Activated CD4-positive, alpha-beta T cell treated with anti-CD3 and anti-CD28 coated beads for 1 hour (primary cell): ENCODE results near the gene HUNK.

ENCODE experiments used
- DNase-seq: peaks from one replicate; pipeline ENCODE4 v3.0.0-alpha.2; 2020

Gene HUNK

DNA sequence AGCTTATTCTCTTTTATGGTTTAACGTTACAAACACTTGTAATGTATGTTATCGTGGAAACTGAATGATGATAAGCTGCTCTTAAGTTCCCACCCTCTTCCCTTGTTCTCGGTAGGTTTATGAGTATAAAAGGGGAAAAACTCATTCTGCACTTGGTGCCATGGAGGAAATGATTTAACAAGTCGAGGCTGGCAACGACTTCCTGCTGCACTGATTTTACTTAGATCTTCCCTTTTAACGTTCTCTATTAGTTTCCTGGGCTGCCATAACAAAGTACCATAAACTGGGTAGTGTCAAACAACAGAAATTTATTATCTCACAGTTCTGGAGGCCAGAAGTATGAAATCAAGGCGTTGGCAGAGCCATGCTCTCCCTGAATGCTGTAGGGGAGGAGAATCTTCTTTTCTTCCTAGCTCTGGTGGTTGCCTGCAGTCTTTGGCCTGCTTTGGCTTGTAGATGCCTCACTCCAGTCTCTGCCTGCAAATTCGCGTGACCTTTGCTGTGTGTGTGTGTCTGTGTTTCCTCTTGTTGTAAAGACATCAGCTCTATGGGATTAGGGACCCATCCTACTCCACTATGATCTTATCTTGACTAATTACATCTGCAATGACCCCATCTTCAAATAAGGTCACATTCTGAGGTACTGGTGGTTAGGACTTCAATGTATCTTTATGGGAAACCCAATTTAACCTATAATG is 26.3 kb downstream of the HUNK start:
- no peak for DNase-seq

- no peak for DNase-seq
Observed at GRCh38 chr21:31900121-31900895, 27.5 kb downstream of the HUNK start.

DNA sequence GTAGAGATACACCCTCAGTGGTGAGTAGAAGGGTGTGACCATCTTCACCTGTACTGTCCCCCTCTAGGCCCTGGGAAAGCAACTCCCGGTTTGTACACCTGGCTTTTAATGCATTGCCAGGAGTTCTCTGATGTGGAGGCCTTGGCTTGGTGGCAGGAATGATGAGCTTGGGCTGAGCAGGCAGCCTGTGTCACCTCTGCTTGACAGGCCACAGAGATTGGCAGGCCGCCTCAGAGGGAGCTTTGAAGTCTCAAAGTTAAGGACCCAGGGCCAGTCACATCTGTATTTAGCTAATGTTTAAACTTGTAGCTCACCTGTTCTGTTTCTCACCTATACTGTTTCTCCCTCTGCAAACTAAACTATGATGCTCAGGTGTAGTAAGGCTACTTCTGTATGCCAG is 28.5 kb downstream of the HUNK start:
- no peak for DNase-seq

- no peak for DNase-seq
Observed at GRCh38 chr21:31902438-31902837, 29.6 kb downstream of the HUNK start.

- DNase-seq, result no peak
Observed at GRCh38 chr21:31903896-31904295, 31.1 kb downstream of the HUNK start.

DNA sequence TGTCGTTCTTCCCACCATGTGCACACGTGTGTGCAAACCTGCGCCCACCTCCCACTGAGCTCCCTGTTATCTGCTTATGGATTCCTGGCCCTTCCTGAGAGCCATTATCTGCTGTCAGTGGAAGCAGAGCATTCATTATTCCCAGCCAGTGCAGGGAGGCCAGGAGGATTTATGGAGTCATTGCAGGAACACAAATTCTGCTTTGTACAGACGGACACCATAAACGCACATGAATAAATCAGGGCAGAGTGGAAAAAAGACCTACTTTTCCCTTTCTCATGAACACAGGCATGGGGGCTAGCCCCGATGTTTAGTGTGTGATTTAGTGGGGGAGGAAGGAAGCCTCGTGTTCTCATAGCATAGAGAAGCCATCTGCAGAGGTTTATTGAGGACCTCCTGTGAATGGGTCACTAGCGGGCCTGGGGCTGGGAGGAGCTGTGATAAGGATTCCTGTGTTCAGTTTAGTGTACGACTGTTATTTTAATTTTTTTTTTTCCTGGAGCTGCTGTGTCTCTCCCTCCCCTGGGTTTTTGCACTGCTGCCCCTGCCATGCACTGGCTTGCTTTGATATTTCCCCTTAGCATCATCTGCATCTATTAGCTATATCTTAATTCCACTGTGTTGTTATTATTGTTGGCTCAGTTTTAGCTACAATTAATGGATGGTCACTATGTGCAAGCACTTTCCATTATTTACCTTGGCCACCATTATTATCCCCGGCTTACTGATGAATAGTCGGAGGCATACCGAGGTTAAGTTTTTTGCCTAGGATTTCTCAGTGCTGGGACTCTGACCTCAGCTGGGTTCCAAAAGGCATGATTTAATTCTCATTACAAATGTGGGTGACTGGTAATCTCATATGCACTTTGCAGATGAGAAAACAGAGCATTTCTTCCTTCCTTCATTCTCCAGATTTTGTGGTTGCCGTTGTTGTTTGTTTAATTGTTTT is 33.0 kb downstream of the HUNK start:
- DNase-seq, result no peak

- DNase-seq, result no peak
Observed at GRCh38 chr21:31908106-31909031, 35.5 kb downstream of the HUNK start.

DNA sequence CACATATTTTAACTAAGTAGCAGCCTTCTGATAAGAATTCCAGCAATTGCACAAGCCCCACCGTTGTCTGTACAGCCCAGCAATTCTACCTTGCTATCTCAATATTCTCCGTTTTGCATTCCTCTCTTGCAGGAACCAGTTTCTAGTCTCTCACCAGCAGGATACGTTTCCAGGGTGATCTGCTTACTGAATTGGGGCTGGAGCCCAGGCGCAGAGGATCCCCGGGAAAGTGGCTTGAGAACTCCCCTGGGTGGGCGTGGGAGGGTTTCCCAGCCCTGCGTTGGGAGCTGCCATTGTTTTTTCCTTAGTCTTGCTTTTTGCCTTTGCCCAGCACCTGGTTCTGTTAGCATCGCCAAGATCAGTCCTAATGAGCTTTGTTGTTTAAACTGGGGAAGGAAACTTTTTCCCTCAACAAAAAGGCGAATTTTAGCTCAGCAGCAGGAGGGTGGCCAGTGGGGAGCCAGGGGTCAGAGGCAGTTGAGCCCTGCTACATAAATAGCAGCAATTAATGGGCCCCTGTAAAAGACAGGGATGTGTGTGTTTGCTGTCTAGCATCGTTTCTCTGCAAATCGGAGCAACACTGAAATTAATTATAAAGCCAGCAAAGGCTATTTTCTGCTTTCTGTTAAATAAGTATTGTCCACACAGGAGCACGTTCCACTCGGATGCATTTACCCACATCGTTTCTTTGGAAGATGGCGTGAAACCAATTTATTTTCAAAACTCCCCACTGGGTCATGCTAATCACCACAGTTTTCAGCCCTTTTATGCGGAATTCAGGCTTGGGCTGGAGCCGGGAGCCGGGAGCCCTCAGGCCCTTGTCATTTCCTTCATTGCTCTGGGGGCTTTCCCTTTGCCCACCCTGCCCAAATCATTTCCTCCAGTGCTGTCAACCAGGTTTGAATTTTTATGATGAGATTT is 36.6 kb downstream of the HUNK start:
- DNase-seq, result no peak

GRCh38 chr21:31910074-31910470 is 37.3 kb downstream of the HUNK start:
- DNase-seq, result no peak

- DNase-seq, result no peak
Observed at GRCh38 chr21:31911138-31911907, 38.5 kb downstream of the HUNK start.

- no peak for DNase-seq
Observed at GRCh38 chr21:31912501-31912900, 39.7 kb downstream of the HUNK start.

- DNase-seq, result no peak
Observed at GRCh38 chr21:31913182-31913608, 40.4 kb downstream of the HUNK start.

GRCh38 chr21:31914472-31914871 is 41.7 kb downstream of the HUNK start:
- no peak for DNase-seq

GRCh38 chr21:31915566-31915965 is 42.7 kb downstream of the HUNK start:
- no peak for DNase-seq

DNA sequence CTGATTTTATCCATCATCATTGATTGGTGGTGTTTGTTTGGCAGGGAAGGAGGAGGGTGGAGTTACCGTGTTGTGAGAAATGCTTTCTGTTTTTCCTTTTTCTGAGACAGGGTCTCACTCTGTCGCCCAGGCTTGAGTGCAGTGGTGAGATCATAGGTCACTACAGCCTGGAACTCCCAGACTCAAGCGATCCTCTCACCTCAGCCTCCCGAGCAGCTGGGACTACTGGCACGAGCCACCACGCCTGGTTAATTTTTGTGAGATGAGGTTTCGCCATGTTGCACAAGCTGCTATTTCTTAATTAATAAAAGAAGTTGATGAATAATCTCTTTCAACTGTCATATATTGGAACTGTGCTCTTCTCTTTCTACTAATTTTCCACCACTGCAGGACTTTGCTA is 44.3 kb downstream of the HUNK start:
- DNase-seq, result no peak

DNA sequence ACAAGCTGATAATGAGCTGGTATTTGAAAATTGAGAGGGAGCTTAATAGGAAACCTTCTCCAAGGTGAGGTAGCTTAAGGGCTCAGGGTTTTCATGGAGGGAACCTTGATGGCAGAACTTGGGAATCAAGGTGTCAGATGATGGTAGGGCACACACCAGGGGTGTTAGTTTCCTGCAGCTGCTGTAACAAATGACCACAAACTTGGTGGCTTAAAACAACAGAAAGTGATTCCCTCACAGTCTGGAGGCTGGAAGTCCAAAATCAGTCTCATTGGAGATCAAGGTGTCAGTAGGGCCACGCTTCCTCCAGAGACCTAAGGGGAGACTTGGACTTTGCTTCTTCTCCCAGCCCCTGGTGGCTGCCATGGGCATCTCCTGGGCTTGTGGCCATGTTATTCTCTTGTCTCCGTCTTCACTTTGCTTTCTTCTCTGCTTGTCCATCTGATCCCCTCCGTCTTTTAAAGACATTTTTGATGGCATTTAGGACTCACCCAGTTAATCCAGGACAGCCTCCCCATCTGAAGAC is 45.5 kb downstream of the HUNK start:
- no peak for DNase-seq

DNA sequence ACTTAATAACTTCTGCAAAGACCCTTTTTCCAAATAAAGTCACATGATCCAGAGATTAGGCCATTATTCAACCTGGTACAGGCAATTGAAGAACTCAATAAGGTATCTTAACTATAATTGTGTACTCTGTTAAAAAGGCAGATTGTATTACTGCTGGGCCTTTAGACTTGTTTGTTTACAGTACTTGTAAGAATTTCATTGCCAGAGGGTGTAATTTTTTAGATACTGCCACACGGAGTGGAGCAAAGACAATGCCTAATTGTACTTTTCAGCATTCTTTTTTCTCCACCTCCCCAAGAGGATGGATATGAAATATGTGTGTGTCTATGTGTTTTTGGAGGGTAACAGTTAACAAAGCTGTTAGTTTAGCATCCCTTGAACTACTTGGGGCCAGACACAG is 47.5 kb downstream of the HUNK start:
- no peak for DNase-seq

GRCh38 chr21:31921079-31921478 is 48.3 kb downstream of the HUNK start:
- no peak for DNase-seq

- DNase-seq, result no peak
Observed at GRCh38 chr21:31922881-31923280, 50.1 kb downstream of the HUNK start.

- no peak for DNase-seq
Observed at GRCh38 chr21:31923756-31924155, 50.9 kb downstream of the HUNK start.
